Panc1 (cell line): ENCODE results near the gene VMAC.

ENCODE experiments used
- CTCF ChIP-seq: fragments of 450-650 bp; IDR thresholded peaks from 2 replicates; pipeline ENCODE4 v1.5.1; 2017; ENCODE audit warnings: mild to moderate bottlenecking
- REST ChIP-seq, 2 experiments: IDR thresholded peaks; 2 replicates each; pipeline ENCODE4 v1.6.1; 2011 to 2012; ENCODE audit warnings: low read depth in 2 of 2, control low read depth in 1 of 2, low read length in 1 of 2, mild to moderate bottlenecking in 1 of 2, moderate library complexity in 1 of 2; ENCODE audit not compliant: insufficient read depth in 1 of 2

- TF ChIP-seq REST (IDR thresholded peaks at IDR 0.05; ENCODE audit: insufficient read depth in 1 of 2, low read depth in 2 of 2, low read length in 1 of 2) = no peak
- no peak for TF ChIP-seq CTCF
These were observed 39.0 kb downstream of the VMAC start for GRCh38 chr19:5943623-5944022.
